ENCODE data around the gene BBS1. TPM values are rescaled to one million over a fixed set of nuclear protein-coding genes. Genes with fewer than 3 reads are reported as not detected.
"Not testable (repeated sequence)": the region's sequence is repeated elsewhere in the genome, so short reads cannot be mapped to it uniquely, and the experiment has no call there.

The BBS1 gene
- total and polyA plus RNA-seq, 2 donors (not counting 3 experiments of a cell fraction or from before 2014, with no cell fraction given), result 29.2 to 32.9 TPM

GRCh38 chr11:66581261-66581660 is 70.8 kb downstream of the BBS1 start:
- Histone ChIP-seq H3K9me1 (replicated peaks; ENCODE audit: control insufficient read depth, extremely low read depth, insufficient read depth, low read length) (no peaks in the 10 kb centered on the region), H4K20me1 (replicated peaks; ENCODE audit: control insufficient read depth, extremely low read depth, insufficient read depth, low read length) (no peaks in the 10 kb centered on the region), H3K4me3 (replicated peaks in 1 of 3; ENCODE audit: insufficient read depth in 1 of 3, low read depth in 1 of 3, low read length in 3 of 3) (no peak overlapping the region), H3K4me1 (ENCODE audit: control insufficient read depth, extremely low read depth, insufficient read depth, low read length) (no peaks in the 10 kb centered on the region), H3K4me2 (ENCODE audit: insufficient read depth, low read length) (no peak overlapping the region), H3K9me3 (replicated peaks; ENCODE audit: control insufficient read depth, insufficient read depth, low read length) (no peaks in the 10 kb centered on the region), H3K36me3 (ENCODE audit: control insufficient read depth in 2 of 2, extremely low read depth in 1 of 2, insufficient read depth in 2 of 2, low read length in 2 of 2) (no peaks in the 10 kb centered on the region), H3K79me2 (ENCODE audit: control insufficient read depth, insufficient read depth, low read length) (no peaks in the 10 kb centered on the region), H3K9ac (replicated peaks; ENCODE audit: extremely low read depth, insufficient read depth, low read length) (no peak overlapping the region), H2AFZ (ENCODE audit: low read depth, low read length) (no peak overlapping the region), H3K27me3 (ENCODE audit: control insufficient read depth in 2 of 2, insufficient read depth in 2 of 2, low read length in 2 of 2) (peaks cover 0 to 2% of the 10 kb centered on the region in 2 experiments), H3K27ac (ENCODE audit: insufficient read depth, low read depth, low read length) (no peak overlapping the region)
- no TSS peak for BruUV-seq (replicated peaks)
- POLR2A ChIA-PET, result interaction anchor here (0.6 to 1.3 kb wide), 2 partner anchors 30 to 97 kb away, joined by 4 to 6 read pairs; partner anchors contain the start of gene RBM4B
- dilution Hi-C loops (cut with MboI; ENCODE audit: extremely low pct_ligation_motif_present, low sequenced_read_pairs) (no loop called here), intact Hi-C loops (cut with micrococcal nuclease) (no loop called here)
- no peak for DNase-seq (ENCODE audit: low read depth, low spot score)
- FAIRE-seq, result no peak
- CTCF ChIA-PET, result interaction anchor here (1.2 to 5.8 kb wide), 3 partner anchors 11 to 97 kb away, joined by 5 to 143 read pairs (median 14); partner anchors contain the start of genes CCDC87, CCS, RBM4 and RBM4B
- TF ChIP-seq MAX (IDR thresholded peaks at IDR 0.05; ENCODE audit: insufficient read depth, insufficient read length) (no peak), FOS (IDR thresholded peaks at IDR 0.05; ENCODE audit: borderline replicate concordance, insufficient read depth, low read length) (no peak), JUN (IDR thresholded peaks at IDR 0.05; ENCODE audit: borderline replicate concordance, insufficient read depth, insufficient read length, low read depth) (no peak), POLR2A (IDR thresholded peaks at IDR 0.05; ENCODE audit: low read depth, low read length) (no peak), GATA2 (IDR thresholded peaks at IDR 0.05; ENCODE audit: insufficient read depth, insufficient read length, low read depth, low read length) (no peak), POLR2AphosphoS5 (IDR thresholded peaks at IDR 0.05; ENCODE audit: insufficient read depth, low read depth, low read length) (no peak), EZH2 (IDR thresholded peaks at IDR 0.05; ENCODE audit: borderline replicate concordance, low read depth, low read length, severe bottlenecking) (no peak), MYC (IDR thresholded peaks at IDR 0.05; ENCODE audit: low read depth, low read length) (no peak), CTCF (IDR thresholded peaks at IDR 0.05; ENCODE audit: extremely low read depth in 1 of 2, insufficient read depth in 1 of 2, low read depth in 1 of 2, low read length in 2 of 2) (no peak)

GRCh38 chr11:66582565-66583147 is 72.2 kb downstream of the BBS1 start:
- CTCF ChIA-PET, result interaction anchor here (3.6 kb wide), 1 partner anchor 95 kb away, joined by 15 read pairs; the partner anchor contains the start of gene RBM4B
- H3K4me2 ChIP-seq (ENCODE audit: insufficient read depth, low read length); H4K20me1 ChIP-seq (replicated peaks; ENCODE audit: control insufficient read depth, extremely low read depth, insufficient read depth, low read length); H3K9ac ChIP-seq (replicated peaks; ENCODE audit: extremely low read depth, insufficient read depth, low read length); DNase-seq (ENCODE audit: low read depth, low spot score); H3K27me3 ChIP-seq (ENCODE audit: control insufficient read depth in 2 of 2, insufficient read depth in 2 of 2, low read length in 2 of 2); H3K27ac ChIP-seq (ENCODE audit: insufficient read depth, low read depth, low read length); H3K4me3 ChIP-seq (replicated peaks in 1 of 3; ENCODE audit: insufficient read depth in 1 of 3, low read depth in 1 of 3, low read length in 3 of 3); POLR2A ChIA-PET; H3K4me1 ChIP-seq (ENCODE audit: control insufficient read depth, extremely low read depth, insufficient read depth, low read length); H3K9me3 ChIP-seq (replicated peaks; ENCODE audit: control insufficient read depth, insufficient read depth, low read length); H3K36me3 ChIP-seq (ENCODE audit: control insufficient read depth in 2 of 2, extremely low read depth in 1 of 2, insufficient read depth in 2 of 2, low read length in 2 of 2); H3K79me2 ChIP-seq (ENCODE audit: control insufficient read depth, insufficient read depth, low read length); FAIRE-seq; H3K9me1 ChIP-seq (replicated peaks; ENCODE audit: control insufficient read depth, extremely low read depth, insufficient read depth, low read length); dilution Hi-C loops (cut with MboI; ENCODE audit: extremely low pct_ligation_motif_present, low sequenced_read_pairs); H2AFZ ChIP-seq (ENCODE audit: low read depth, low read length); intact Hi-C loops (cut with micrococcal nuclease); BruUV-seq (replicated peaks): not testable (repeated sequence)

Data from endothelial cell of umbilical vein (primary cell).